Testis (tissue), 2 donors: ENCODE results near the gene ATP11C.

Experiments
- POLR2A ChIP-seq: fragments of 450-650 bp; IDR thresholded peaks from one replicate; pipeline ENCODE4 v1.6.1; 2017; ENCODE audit warnings: antibody characterized with exemption, mild to moderate bottlenecking, moderate library complexity
- TF ChIP-seq, protein P1 (sequence below), 3 experiments: fragments of 450-650 bp in 2 of 3; fragments of 200-600 bp in 1 of 3; sonication (generic) in 1 of 3; IDR thresholded peaks; one replicate each; pipeline ENCODE4 v1.5.1; 2016 to 2019; ENCODE audit warnings: antibody characterized with exemption in 3 of 3, mild to moderate bottlenecking in 2 of 3, moderate library complexity in 1 of 3

DNA sequence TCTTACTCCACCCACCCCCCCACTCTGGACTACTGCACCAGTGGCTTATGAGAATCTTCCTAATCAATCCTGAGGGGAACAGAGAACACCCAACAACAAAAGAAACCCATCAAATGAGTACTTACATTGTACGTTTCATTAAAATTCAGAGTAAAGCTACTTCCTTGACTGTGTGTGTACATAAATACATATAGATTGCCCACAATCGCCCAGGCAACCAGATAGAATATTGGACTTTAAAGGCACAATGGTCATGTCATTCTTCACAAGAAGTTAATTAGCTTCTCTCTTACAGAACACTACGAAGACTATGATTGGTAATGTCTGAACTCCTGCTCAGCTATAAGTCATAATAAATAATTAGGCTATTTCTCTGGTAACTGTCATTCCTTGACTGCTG is 12.2 kb upstream of the ATP11C start:
- TF ChIP-seq, protein P1, sequence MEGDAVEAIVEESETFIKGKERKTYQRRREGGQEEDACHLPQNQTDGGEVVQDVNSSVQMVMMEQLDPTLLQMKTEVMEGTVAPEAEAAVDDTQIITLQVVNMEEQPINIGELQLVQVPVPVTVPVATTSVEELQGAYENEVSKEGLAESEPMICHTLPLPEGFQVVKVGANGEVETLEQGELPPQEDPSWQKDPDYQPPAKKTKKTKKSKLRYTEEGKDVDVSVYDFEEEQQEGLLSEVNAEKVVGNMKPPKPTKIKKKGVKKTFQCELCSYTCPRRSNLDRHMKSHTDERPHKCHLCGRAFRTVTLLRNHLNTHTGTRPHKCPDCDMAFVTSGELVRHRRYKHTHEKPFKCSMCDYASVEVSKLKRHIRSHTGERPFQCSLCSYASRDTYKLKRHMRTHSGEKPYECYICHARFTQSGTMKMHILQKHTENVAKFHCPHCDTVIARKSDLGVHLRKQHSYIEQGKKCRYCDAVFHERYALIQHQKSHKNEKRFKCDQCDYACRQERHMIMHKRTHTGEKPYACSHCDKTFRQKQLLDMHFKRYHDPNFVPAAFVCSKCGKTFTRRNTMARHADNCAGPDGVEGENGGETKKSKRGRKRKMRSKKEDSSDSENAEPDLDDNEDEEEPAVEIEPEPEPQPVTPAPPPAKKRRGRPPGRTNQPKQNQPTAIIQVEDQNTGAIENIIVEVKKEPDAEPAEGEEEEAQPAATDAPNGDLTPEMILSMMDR (IDR thresholded peaks at IDR 0.05), result no peak
- TF ChIP-seq POLR2A, result no peak
